ENCODE data around the gene RNF217. TPM values are rescaled to one million over a fixed set of nuclear protein-coding genes. Genes with fewer than 3 reads are reported as not detected.

RNF217 gene
- total RNA-seq, 2 donors from 2014 or later = 24.0 to 28.1 TPM

GRCh38 chr6:125104425-125104824, 142.2 kb downstream of the RNF217 start:
- DNase-seq = no peak
- Histone ChIP-seq H3K4me1 (ENCODE audit: control insufficient read depth, insufficient read depth, low read length) (no peaks in the 10 kb centered on the region), H3K36me3 (ENCODE audit: control insufficient read depth, insufficient read depth, low read length) (no peaks in the 10 kb centered on the region), H3K27ac (ENCODE audit: low read depth, low read length) (peak overlapping the region; percentile 66), H3K27me3 (ENCODE audit: control insufficient read depth, insufficient read depth, low read length, poor library complexity, severe bottlenecking) (peaks cover 12% of the 10 kb centered on the region), H3K9ac (ENCODE audit: extremely low read depth, low read length, poor library complexity, severe bottlenecking) (no peak overlapping the region), H3K4me3 (ENCODE audit: low read length) (no peak overlapping the region), H3K9me3 (ENCODE audit: control insufficient read depth, low read length) (peaks cover 8% of the 10 kb centered on the region)
- no peak for TF ChIP-seq CTCF (conservative IDR thresholded peaks at IDR 0.05)
- Mint-ChIP-seq H3K4me3 (no peak overlapping the region), H3K36me3 (ENCODE audit: low read depth) (no peaks in the 10 kb centered on the region), H3K27me3 (ENCODE audit: insufficient read depth) (peaks cover 20% of the 10 kb centered on the region), H3K27ac (no peak overlapping the region), H3K4me1 (no peaks in the 10 kb centered on the region), H3K9me3 (peaks cover 9% of the 10 kb centered on the region)
- WGBS, 2 experiments (ENCODE audit: insufficient coverage in 1 of 2, insufficient read length in 1 of 2) = 24 to 45% methylated on average over 2 to 4 of the region's 4 CpGs

- Mint-ChIP-seq H3K4me3 (no peak overlapping the region), H3K36me3 (ENCODE audit: low read depth) (no peaks in the 10 kb centered on the region)
- no peak overlapping the region for H3K27ac ChIP-seq (ENCODE audit: low read depth, low read length)
Measured at GRCh38 chr6:125107048-125107447, 144.8 kb downstream of the RNF217 start.

GRCh38 chr6:125107896-125108295, 145.7 kb downstream of the RNF217 start:
- Histone ChIP-seq H3K27me3 (ENCODE audit: control insufficient read depth, insufficient read depth, low read length, poor library complexity, severe bottlenecking) (no peaks in the 10 kb centered on the region), H3K4me1 (ENCODE audit: control insufficient read depth, insufficient read depth, low read length) (no peaks in the 10 kb centered on the region), H3K4me3 (ENCODE audit: low read length) (no peak overlapping the region), H3K36me3 (ENCODE audit: control insufficient read depth, insufficient read depth, low read length) (no peaks in the 10 kb centered on the region), H3K9ac (ENCODE audit: extremely low read depth, low read length, poor library complexity, severe bottlenecking) (no peak overlapping the region), H3K27ac (ENCODE audit: low read depth, low read length) (no peak overlapping the region), H3K9me3 (ENCODE audit: control insufficient read depth, low read length) (peaks cover 38% of the 10 kb centered on the region)
- H3K9me3 Mint-ChIP-seq = peaks cover 38% of the 10 kb centered on the region
- no peak overlapping the region for H3K4me3 Mint-ChIP-seq
- no peaks in the 10 kb centered on the region for H3K36me3 Mint-ChIP-seq (ENCODE audit: low read depth)
- no peak overlapping the region for H3K27ac Mint-ChIP-seq
- DNase-seq = no peak
- no peaks in the 10 kb centered on the region for H3K27me3 Mint-ChIP-seq (ENCODE audit: insufficient read depth)
- WGBS, 2 experiments (ENCODE audit: insufficient coverage in 1 of 2, insufficient read length in 1 of 2) = 94% methylated on average over 2 of the region's 3 CpGs; no CpG with 5 or more reads in 1 of the 2 experiments
- H3K4me1 Mint-ChIP-seq = no peaks in the 10 kb centered on the region
- TF ChIP-seq CTCF (conservative IDR thresholded peaks at IDR 0.05) = no peak

More at GRCh38 chr6:125107048-125107447, 144.8 kb downstream of the RNF217 start:
- TF ChIP-seq CTCF (conservative IDR thresholded peaks at IDR 0.05) = no peak
- Mint-ChIP-seq H3K4me1 (no peaks in the 10 kb centered on the region), H3K27me3 (ENCODE audit: insufficient read depth) (no peaks in the 10 kb centered on the region), H3K9me3 (peaks cover 31% of the 10 kb centered on the region), H3K27ac (no peak overlapping the region)
- no peak for DNase-seq
- H3K9me3 ChIP-seq (ENCODE audit: control insufficient read depth, low read length) = peaks cover 34% of the 10 kb centered on the region
- no peaks in the 10 kb centered on the region for H3K27me3 ChIP-seq (ENCODE audit: control insufficient read depth, insufficient read depth, low read length, poor library complexity, severe bottlenecking)
- H3K36me3 ChIP-seq (ENCODE audit: control insufficient read depth, insufficient read depth, low read length) = no peaks in the 10 kb centered on the region
- H3K9ac ChIP-seq (ENCODE audit: extremely low read depth, low read length, poor library complexity, severe bottlenecking) = no peak overlapping the region
- no peak overlapping the region for H3K4me3 ChIP-seq (ENCODE audit: low read length)
- no peaks in the 10 kb centered on the region for H3K4me1 ChIP-seq (ENCODE audit: control insufficient read depth, insufficient read depth, low read length)
- WGBS, 2 experiments (ENCODE audit: insufficient coverage in 1 of 2, insufficient read length in 1 of 2) = 100% methylated on average over 1 to 2 of the region's 5 CpGs
